HG02623 (cell line): ENCODE measurements around the gene BBX.

Experiments
- ATAC-seq: cut with Tn5 transposase; IDR thresholded peaks from one replicate; pipeline ENCODE4 v1.9.1; 2021; ENCODE audit warnings: moderate library complexity; ENCODE audit not compliant: unreplicated experiment

Gene BBX

DNA sequence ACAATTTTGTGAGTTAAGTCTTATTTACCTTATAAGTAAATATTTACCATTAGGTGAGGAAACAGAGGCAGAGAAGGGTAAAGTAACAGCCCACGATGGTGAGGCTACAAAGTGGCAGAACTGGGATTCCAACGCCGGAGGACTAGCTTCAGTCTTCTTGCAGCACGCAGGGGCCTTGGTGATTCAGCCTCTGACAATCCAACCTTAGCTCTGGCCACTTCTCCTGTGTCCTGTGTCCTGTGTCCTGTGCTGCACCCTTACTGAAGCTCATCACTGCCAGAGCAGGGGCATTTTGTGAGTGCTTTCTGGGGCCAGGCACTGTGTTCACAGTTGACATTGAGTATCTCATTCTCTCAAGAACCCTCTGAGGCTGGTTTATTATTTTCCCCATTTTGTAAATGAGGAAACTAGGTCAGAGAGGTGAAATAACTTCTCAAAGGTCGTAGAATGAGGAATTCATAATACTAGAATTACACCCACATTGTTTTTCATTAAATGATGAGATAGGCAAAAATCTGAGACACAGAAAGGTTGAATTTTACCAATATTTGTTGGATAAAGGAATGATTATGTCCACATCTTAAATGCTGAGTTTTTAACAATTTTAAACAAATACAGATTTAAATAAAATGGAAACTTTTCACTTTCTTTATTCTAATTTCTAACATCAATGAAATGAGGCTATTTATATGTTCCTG, 215.9 kb downstream of the BBX start:
- ATAC-seq, result no peak

DNA sequence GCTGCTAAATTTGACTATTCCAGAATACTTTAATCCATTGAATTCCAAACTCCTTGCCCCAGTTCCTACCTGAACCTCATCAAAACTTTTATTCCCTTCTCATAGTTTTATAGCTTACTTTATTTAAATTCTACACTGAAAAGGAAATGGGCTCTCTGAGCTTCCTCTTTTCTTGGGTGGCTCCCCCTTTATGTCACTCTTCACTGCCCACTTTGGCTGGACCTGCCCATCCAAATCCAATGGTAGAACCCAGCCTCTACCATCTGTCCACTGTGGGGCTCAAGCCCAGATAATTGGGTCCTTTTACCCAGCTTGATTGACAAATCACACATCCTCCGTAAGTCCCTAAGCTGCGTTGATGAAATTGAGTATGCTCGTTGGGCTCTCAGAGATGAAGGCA, 216.5 kb downstream of the BBX start:
- no peak for ATAC-seq

DNA sequence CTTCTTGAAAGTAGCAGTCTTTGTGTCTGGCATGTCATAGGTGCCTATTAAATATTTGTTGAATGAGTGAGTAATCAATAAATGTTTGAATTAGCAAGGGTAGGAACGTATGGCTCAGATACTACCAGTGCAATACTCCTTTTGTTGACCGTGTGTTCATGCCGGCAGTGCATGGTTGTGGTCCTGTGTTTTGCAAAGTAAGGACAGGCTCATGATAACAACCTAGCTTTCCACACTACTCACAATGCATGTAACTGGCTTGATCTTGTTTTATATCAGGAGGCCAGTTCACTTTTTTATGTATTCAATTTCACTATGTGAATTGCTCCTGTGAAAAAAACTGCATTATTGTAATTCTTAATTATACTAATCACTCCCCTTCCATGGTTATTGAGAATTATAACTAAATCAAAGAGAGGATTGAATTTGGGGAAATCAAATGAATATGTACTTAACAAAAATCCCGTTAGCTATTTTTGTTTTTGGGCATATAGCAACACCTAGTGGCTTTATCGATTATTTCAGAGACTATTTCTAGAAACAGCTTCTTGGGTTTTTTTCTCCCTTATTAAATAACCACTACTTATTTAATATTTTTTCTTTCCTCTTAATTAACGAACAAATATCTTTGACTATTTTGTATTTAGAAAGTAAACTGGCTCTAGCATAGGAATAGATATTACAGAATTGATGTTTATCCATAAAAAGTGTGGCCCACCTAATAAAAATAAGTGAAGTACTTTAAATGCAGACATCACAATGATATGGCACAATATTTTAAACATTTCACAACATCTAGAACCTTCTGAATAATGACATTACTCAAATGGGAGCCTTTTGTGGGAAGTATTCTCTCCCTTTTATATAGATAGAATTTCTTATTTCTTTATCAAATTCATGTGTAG, 218.5 kb downstream of the BBX start:
- no peak for ATAC-seq

DNA sequence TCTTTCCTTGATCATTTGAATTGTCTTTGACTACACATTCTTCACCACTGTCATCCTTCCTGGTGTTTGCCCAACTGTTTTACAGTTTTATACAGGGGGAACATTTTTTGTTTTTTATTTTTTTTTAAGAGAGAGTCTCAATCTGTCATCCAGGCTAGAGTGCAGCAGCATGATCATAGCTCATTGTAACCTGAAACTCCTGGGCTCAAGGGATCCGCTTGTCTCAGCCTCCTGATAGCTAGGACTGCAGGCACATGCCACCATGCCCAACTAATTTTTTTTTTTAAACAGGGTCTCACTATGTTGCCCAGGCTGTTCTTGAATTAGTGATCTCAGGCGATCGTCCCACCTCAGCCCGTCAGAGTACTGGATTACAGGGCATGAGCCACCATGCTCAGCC, 222.6 kb downstream of the BBX start:
- ATAC-seq, result no peak

DNA sequence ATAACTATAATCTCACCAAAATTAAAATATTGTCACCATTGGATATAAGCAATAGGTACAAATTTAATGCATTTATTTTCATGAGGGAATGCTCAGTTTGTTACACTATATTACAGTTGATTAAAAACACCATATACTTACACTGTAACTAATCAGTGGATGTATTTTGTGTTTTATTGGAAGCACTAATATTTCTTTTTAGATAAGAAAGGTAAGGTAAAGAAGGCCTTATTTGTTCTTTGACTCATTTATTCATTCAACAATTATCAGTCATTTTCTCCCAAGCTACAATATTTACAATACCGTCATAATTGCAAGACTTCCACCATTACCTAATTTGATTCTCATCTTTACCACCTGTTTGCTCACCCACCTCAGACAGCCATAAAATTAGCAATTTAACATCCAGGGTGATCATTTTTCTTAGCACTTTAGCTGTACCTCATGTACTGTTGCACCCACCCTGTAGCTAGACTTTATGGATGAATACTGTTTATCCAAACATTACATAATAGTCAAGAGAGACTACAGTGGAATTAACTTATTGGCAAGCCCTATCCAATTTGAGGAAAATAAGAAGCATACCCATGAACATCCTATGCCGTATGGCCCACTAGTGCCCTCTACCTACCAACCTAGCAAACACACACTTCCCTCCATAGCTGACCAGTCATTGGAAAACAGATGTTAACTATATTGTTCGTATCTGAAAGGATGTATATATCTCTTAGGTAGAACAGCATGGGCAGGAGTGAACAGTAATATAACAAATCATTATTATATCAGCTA, 229.6 kb downstream of the BBX start:
- ATAC-seq, result no peak

DNA sequence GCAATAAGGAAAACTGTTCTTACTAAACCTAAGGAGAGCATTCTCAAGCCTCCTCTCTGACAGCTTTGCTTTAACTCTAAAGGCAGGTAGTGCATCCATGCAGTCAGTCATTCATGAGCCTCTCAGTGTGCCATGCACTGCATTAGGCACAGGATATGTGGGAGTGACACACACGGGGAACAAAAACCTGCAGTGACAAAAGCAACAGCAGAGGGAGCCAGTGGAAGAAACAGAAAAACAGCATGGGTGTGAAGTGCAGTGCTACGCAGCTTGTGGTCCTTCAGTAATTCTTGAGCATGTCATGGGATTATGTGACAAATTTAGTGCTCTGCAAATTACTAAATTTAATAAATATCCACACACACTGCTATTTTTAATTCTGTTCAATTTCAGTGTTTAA, 230.7 kb downstream of the BBX start:
- peak; percentile 47 for ATAC-seq

DNA sequence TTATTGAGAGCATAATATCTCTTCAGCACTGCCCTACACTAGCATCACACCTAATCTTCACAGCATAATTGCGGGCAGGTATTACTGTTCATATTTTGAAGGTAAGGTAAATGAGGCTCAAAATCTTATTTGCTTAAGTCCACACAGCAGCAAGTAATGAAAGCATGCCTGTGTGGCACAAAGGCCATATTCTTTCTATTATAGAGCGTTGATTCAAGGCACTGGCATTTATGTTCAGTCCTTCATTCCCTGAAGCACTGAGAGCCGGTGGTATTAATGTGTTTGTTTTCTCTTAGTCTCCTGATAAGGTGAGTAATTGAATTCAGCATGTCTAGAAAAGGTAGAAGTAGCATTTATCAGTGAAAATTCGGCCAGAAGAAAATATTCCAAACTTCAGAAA, 231.2 kb downstream of the BBX start:
- no peak for ATAC-seq

DNA sequence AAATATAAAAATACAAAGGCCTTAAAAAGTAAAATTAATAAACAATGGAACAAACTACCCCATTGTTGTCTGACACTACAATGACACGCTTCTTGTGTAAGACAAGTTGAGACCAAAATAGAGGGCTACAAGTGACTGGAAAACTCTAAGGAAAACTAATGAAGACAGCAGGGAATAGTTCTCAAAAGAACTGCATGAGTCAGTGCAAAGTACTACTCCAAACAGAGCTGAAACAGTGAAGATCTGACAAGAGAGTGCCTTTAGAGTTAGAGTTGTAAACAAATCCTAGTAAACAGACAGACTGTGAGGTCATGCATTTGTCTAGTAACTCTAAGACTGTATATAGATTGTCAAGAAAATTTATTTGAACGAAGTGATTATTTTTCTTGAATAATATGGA, 233.9 kb downstream of the BBX start:
- no peak for ATAC-seq

DNA sequence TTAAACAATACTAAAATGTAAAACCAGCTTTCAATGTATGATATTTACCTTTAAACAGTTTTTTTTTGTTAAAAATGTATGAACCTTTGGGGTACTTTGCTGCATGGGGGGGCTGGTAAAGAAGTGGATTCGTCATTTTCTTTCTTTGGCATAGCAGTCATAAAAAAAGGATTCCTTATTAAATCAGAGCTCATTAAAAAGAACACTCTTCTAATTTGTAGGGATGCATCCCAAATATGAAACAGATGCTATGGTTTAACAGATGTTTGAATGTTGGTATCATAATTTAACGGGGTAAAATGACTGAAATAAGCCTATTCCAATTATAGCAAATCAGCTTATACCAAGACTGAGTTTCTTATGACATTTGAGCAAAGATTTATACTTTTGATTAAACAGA, 234.4 kb downstream of the BBX start:
- ATAC-seq, result no peak

DNA sequence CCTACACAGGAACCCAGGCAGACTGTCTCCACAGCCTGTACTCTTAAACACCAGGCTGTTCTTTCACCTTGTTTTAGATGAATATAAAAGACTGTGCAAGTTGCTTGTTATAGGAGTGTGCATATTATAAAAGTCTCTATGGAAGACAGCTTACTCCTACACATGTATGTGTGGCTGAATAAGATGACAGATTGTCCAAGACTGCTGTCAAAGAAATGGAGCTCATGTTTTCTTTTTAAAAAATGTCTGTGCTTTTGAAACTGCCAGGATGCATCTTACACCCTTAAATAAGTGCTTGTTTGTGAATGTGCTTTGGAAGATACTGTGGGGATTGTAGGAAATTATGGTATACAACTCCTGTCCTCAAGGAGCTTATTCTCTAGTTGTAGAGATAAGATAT, 237.4 kb downstream of the BBX start:
- ATAC-seq, result no peak

DNA sequence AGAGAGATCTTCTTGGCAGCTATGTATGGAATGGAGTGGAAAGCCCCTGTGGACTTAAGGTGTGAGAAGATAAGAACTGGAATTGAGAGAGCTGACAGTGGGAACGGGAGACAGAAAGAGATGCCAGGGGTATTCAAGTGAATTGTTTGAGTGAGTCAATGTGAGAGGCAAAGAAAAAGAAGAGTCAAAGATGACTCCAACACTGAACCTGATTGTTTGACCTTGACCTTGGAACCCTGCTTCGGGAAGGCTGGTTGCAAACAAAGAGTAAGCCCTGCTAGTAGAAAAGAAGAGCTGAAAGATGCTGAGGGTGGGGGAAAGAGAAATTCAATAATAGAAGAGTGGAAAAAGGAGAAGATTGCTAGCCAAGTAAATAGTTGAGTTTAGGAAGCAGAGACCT, 238.6 kb downstream of the BBX start:
- ATAC-seq, result no peak

DNA sequence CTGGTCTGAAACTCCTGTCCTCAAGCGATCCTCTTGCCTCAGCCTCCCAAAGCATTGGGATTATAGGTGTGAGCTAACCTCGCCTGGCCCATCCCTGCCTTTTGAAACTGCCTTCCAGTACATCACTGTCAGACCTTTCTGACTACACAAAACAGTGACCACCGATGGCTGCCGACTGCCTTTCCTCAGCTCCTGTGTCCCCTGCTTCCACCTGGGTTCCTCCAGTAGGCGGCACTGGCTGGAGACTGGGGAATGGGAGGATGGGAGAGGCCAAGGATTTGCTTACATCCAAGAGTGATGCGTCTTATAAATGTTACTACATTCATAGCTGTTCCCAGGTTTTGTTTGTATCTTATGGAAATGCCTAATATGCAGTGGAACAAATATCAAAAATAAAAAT, 242.8 kb downstream of the BBX start:
- ATAC-seq, result no peak

DNA sequence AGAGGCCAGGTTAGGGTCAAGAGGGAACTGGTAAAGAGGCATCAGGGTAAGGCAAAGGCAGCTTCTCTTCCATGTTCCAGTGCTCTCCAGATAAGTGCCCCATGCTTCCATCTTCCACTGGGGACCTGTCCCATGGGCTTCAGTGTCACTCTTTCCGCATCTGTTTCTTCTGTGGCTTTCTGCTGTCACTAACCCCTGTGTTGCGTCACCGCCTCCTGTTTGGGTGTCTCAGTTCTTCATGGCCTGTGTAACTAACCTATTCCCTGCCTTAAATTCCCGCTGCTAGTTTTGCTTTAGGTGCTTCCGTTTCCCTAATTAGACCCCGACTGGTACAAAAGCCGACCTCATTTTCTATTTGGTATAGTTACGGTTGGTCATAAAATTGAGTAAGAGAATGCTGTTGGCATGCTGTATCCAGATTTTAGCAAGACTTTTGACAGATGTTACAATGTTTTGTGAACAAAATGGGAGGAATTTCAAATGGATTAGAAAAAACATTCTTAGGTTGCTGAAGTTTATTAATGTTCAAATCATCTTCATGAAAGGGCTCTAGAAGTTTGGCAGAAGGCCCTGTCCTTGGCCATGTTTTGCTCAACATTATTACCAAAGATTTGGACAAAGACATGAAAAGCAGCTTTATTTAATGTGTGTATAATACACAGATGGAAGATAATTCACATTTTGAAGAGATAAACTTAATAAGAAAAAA, 245.3 kb downstream of the BBX start:
- no peak for ATAC-seq

DNA sequence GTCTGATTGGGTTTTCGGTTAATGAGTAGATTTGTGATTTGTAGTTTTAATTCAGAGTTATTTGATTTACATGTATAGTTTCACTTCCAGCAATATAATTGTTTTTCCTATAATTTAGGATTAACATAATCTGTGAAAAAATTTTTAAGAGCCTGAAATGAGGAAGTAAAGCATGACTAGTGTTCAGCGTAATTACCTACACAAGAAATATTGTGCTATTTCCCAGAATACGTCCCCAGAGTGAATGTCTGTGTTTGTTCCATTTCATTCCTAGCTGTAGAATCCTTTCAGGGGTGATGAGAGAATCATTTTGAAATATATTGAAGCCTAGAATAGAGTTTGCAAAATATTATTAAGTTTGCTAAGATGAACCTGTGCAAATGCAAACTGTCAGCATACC, 247.1 kb downstream of the BBX start:
- no peak for ATAC-seq

DNA sequence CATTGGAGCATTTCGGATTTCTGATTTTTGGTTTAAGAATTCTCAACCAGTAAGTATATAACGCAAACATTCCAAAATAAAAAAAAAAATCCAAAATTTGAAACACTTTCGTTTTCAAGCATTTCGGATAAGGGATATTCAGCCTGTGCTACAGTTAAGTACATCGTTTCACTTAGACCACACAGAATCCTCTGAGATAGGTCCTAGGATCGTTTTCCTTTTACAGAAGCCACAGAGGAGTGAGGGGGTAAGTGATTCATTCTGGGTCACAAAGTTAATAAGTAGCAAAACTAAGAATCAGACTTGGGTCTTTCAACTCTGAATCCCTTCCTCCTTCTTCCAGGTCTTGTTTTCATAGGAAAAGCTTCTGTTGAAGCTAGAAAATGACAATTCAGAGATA, 249.3 kb downstream of the BBX start:
- no peak for ATAC-seq

DNA sequence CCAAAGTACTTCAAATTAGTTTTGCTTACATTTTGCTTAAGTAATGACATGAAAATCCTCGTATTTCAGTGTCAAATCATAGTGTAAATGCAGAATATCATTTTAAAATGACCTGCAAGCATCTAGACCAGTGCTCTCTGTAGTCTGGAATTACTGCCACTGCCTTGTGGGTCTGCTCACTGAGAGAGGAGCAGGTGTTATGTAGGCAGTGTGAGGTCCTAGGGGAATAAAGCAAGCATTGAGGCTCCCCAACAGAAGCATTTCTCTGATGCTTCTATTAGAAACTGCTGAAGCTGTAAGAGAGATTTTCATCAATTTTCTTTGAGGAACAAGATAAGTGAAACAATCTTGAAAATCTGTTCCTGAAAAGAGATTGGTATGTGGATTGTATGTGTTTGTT, 253.2 kb downstream of the BBX start:
- ATAC-seq, result no peak

DNA sequence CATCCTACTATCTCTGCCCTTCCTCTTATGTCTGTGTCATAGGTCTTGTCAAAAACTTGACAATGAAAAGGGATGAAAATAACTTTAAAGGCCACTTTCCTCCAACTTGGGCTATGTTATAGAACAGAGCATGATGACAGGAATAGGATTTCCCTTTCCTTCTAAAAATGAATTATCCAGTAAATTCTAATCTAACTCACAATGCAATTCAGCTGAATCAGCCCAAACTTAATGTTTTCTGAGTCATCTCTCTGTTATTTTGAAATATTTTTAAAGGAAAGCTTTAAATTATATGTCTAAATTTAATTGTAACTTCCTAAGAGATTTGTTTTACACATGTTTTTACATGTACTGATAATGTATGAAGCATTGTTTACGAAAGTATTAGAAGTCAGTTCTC, 258.5 kb downstream of the BBX start:
- no peak for ATAC-seq

DNA sequence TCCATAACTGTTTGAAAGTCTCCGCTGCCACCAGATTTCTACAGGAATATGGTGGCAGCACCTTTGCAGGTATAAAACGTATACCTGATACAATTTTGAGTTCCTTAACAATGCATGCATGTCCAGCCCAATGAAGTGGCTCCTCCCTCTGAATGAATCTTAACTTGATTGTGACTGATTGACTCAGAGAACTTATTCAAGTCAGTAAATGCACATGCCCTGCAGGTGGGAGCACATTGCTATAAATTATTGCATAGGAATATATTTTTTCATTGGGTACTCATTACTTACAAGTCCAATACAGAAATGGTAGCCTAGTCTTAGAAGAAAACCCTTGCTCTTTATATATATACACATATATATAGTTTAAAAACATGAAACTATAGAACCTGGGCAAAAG, 259.3 kb downstream of the BBX start:
- no peak for ATAC-seq

DNA sequence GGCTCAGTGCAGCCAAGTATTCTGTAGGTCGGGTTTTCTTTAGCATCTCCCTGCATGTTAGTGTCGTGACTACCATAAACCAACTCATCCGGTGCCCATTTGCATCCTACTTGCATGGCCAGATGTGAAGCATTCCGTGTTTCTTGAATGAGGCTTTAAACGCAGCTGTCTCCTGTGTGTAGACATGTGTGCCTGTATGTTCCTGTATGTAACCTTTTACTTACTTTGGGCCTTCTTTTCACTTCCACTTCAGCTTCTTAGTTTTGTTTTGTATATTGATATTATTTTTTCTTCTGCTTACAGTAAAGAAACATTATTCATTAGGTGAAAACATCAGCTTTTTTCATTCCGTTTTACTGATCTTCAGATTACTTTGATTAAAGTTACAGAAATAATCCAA, 267.9 kb downstream of the BBX start:
- no peak for ATAC-seq

DNA sequence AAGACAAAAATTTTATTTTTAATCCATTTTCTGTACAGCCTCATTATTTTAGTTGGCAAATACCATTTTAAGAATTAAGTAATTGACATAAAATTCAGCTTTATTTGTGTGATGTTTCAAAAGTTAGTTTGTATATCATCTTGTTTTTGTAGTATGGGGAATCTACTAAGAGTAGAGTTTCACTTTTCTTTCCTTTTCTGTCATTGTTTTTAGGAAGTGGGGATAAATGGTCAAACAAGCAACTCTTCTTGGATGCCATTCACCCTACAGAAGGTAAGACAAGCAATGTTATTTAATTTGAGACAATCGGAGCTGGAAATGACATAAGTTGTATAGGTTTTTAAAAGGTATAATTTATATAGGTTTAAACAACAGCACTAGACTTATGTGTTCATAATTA, 268.3 kb downstream of the BBX start:
- ATAC-seq, result no peak

DNA sequence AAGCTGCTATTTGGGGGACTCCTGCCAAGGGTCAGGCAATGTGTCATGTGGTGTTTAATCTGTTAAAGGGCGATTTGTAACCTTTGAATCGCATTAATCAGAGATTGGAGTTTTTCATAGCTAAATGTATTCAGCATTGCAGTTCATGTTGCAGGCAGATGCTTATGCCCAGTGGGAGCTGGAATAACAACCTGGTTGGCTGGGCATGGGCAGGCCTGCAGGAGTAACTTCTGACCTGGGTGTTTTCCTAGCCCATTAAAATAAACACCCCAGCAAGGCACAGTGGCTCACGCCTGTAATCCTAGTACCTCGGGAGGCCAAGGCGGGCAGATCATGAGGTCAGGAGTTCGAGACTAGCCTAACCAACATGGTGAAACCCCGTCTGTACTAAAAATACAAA, 268.7 kb downstream of the BBX start:
- no peak for ATAC-seq
